ENCODE results near the gene CYP19A1.

DNA sequence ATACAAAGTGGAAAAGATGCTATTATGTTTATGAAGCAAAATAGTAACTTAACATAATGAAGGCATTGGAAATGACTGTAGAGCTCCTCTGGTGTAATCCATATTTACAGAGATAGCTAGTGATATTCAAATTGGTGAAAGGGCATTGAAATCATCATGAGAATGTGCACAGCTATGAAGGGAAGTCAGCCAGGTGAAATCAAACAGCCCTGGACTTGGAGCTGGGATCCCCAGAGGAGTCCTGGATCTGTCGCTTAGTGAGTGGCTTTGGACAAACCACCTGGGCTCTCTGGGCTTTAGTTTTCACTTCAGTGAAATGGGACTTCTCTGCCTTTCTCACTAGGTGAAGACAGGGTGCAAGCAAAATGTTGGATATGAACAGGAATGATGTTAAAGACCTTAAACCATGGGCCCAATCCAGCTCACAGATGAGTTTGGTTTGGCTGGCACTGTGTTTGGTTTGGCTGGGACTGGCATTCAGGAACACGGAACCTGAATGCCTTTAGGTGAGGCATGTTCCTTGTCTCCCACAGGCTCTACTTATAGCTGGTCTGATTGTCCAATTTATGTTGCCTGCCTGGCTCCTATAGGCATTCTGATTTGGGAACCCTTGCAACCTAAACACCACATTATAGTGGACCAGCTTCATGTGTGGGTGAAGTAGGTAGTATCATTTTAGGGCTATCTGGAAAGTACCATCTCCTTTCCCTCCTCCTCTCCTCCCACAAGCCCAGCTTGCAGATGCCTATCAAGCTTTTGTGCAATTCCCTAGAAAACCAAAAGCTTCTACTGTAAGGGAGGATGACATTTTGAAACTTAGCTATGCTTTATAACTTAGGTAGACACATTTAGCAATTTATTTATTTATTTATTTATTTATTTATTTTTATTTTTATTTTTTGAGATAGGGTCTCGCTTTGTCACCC lies 133.1 kb downstream of the CYP19A1 start:
- TF ChIP-seq, protein P1, sequence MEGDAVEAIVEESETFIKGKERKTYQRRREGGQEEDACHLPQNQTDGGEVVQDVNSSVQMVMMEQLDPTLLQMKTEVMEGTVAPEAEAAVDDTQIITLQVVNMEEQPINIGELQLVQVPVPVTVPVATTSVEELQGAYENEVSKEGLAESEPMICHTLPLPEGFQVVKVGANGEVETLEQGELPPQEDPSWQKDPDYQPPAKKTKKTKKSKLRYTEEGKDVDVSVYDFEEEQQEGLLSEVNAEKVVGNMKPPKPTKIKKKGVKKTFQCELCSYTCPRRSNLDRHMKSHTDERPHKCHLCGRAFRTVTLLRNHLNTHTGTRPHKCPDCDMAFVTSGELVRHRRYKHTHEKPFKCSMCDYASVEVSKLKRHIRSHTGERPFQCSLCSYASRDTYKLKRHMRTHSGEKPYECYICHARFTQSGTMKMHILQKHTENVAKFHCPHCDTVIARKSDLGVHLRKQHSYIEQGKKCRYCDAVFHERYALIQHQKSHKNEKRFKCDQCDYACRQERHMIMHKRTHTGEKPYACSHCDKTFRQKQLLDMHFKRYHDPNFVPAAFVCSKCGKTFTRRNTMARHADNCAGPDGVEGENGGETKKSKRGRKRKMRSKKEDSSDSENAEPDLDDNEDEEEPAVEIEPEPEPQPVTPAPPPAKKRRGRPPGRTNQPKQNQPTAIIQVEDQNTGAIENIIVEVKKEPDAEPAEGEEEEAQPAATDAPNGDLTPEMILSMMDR (IDR thresholded peaks at IDR 0.05; ENCODE audit: poor library complexity) = no peak
- TF ChIP-seq EZH2 (IDR thresholded peaks at IDR 0.05; ENCODE audit: borderline replicate concordance) (no peak), EZH2phosphoT487 (IDR thresholded peaks at IDR 0.05; ENCODE audit: low read depth, severe bottlenecking, unreplicated experiment) (no peak)
